CD4-positive, alpha-beta T cell treated with Interleukin-6 for 4 hours (primary cell): ENCODE results near the gene LGALS9B.
"Not testable (repeated sequence)": the region's sequence is repeated elsewhere in the genome, so short reads cannot be mapped to it uniquely, and the experiment has no call there.

Experiments
- DNase-seq: peaks from one replicate; pipeline ENCODE4 v3.0.0-alpha.2; 2020; ENCODE audit warnings: mixed read lengths

Gene LGALS9B

DNA sequence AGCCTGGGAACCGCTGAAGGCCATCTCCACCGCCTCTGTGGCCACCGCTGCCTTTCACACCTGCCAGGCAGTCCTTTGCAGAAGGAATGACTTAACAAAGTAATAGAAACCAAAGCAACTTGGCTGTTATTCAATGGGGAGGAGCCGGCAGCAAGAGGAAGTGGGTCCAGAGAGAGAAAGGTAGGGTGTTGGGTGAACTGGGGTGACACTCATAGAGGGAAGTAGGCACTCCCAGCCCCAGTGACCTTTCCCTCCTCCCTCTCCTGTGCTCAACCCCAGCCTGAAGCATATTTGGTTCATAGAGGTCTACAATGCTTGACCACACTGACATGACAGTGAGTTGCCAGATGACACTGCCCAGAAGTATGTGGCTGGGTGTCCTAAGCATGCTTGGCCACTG lies at the start of gene LGALS9B:
Gene LGALS9B, minus strand, starts transcription at position 93 of the 400 bp plus-strand sequence. Its CDS starts 69 bp downstream, at position 24.
- not testable (repeated sequence) for DNase-seq

DNA sequence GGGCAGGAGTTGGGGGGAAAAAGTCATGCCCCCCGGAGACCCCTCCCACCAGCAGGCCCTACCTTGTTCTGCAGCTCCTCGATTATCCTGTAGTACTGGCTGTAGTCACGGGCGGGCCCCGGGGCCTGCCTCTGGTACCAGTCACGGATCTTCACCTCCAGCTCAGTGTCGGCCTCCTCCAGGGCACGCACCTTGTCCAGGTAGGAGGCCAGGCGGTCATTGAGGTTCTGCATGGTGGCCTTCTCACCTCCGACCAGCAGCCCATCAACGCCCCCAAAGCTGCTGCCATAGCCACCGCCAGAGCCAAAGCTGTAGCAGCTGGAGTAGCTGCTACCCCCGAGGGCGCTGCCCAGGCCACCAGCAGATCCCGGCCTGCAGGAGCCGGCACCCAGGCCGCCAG lies 49.6 kb upstream of the LGALS9B start:
- not testable (repeated sequence) for DNase-seq

DNA sequence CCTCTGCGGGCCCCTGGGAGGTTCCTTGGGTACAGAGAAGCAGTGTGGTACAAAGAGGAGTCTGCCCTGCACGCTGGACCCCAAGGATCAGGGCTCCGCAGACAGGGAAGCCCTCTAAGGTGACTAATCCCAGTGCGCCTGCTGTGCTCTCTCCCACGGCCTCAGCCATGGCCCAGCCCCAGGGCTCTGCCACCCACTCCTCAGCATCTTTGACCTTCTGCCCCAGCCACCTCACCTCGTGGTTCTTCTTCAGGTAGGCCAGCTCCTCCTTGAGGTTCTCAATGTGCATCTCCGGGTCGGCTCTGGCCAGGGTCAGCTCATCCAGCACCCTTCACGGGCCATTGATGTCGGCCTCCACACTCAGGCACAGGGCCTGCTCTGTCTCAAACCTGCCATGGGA lies 47.8 kb upstream of the LGALS9B start:
- not testable (repeated sequence) for DNase-seq

DNA sequence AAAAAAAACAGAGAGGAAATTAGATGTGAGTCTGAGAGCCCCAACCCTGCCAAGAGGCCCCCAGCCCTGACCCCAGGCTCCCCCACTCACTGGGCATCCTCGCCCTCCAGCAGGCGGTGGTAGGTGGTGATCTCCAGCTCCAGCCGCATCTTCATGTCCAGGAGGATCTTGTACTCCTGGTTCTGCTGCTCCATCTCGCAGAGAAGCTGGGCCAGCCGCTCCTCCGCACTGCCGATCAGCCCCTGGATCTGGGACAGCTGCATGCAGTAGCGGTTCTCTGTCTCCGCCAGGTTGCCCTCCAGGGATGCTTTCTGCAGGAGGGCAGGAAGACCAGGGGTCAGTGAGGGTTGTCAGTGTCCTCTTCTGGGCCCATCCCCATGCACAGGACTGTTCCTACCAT lies 46.2 kb upstream of the LGALS9B start:
- DNase-seq: not testable (repeated sequence)

DNA sequence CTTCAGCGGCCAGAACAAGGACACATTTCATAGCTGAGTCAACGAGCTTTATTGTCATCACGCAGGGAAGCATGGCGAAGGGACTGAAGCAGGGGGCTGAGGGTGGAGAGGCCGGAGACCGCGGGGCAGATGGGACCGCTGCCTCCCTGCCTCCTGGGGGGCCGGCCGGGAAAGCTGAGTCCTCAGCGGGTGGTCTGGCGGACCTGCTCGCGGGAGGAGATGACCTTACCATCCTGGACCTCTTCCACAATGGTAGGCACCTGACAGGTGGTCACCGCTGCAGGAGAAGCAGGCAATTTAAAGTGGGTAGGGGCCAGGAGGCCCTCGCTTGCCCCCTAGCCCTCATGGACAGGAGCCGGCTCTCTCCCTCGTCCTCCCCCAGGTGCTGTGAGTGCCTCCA lies 45.0 kb upstream of the LGALS9B start:
- DNase-seq: not testable (repeated sequence)

DNA sequence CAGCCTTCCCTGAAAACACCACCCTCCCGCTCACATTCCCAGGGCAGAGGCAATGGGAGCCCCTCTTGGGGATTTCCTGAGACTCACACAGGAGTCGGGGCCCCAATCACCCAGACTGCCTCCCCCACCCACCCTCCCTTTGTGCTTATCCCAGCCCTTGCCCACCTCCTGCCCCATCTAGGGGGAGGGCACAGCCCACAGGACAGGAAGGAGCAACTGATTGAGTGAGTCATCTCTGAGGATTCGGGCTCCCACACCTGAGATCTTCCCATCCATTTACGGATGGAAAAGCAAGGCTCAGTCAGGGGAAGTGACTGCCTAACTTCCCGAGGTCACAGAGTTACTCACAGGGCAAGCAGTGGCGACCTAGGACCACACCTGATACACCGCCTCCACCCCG lies 44.4 kb upstream of the LGALS9B start:
- DNase-seq: not testable (repeated sequence)

DNA sequence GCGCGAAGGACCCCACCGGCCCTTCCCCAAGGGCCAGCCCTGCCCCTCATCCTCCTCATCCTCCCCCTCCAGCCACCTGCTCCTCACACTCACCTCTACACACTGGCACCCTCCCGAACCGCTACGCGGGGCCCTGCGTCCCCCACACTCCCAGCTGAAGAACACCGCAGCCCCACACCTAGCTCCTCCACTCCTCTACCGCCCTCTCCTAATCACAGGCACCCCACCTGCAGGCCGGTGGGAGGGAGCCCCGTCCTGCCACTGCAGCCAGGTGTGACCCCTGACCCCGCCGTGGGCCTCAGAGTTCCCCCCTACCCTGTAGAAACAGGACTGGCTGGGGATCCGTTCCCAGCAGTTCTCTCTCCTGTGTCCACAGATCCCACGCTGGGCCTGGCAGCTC lies 38.0 kb upstream of the LGALS9B start:
- DNase-seq: not testable (repeated sequence)

DNA sequence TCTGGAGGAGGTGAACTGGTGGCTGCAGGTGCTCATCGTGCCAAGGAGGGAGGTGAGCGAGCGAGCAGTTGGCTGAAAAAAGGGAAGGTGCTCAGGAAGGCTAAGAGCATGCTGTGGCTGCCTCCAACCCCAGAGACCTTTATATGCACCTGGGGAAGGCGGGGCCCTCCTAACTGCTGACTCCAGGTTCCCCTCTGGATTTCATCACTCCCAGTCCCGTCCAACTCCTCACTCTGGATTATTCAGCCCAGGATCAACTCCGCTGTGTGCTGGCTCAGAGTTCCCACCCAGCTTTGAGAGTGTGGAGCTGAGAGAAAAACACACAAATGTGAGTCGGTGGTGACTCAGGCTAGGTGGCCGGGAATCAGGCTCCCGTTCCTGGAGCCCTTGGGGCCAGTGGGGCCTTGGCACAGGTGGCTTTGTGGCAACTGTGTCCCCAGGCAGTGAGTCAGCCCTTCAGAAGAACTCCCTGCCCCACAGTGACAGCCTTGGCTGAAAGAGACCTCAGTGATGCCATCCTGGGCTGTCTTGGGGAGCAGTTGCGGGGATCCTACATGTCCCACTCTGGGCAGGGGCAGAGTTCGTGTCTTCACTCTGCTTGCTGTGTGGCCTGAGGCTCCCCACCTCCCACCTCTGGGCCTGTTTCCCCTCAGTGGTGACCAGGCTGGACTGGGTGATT lies 37.2 kb upstream of the LGALS9B start:
- not testable (repeated sequence) for DNase-seq

DNA sequence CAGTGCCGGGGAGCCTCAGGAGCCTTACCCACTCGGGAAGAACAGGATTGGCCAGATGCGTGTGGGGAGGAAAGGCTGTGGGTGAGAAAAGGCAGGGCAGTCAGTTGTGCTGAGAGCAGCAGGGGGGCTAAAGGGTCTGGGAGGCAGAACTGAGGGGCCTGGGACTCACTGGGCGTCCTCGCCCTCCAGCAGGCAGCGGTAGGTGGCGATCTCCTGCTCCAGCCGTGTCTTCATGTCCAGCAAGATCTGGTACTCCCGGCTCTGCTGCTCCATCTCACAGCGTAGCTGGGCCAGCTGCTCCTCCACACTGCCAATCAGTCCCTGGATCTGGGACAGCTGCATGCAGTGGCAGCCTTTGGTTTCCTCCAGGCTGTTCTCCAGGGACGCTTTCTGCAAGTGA lies 34.6 kb upstream of the LGALS9B start:
- DNase-seq: not testable (repeated sequence)

DNA sequence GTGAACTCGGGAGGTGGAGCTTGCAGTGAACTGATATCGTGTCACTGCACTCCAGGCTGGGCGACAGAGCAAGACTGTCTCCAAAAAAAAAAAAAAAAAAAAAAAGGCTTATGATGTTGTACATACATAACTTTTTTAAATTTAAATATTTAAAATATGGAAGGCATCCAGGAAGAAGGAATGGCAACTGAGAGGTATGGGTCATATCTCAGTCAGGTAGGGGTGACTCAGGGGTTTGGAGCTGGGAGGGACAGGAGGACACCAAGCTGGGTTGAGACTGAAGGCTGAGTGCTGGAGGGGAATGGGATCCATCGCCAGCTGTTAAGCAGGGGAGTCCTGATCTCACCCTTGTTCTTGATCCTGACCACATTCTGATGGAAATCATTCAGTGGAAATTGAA lies 33.0 kb upstream of the LGALS9B start:
- DNase-seq: not testable (repeated sequence)

DNA sequence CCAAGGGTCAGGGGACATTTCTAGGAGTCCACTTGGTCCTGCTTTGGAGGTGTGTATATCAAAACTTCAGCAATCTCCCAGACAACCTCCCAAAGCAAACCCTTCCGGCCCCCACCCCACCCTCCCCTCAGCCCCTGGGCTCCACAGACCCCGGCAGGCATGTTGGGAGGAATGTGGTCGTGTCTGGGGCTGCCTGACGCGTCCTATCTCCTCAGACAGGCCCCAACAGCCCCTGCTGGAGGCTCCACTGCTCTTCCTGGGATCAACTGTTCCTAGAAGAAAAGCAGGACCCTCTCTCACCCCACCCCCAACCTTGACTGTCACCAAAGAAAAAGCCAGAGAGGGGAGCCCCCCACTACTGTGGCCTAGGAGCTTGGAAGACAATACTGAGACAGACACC lies 28.1 kb upstream of the LGALS9B start:
- DNase-seq: not testable (repeated sequence)

DNA sequence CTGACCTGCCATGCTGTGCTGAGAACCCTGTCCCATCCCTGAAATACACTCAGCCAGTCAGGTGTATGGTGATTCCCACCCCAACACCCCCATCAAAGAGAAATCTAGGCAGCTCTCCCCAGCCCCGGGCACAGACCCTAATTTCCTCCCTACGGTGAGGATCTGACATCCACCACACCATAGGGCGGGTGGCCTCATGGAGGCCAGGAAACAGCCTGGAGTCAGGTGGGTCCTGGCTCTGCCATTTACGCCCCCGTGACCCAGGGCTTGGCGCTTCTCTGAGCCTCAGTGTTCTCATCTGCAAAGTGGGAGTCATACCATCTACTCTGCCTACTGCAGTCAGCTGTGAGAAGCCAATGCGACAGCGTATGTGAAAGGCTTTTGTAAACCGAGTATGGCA lies 27.4 kb upstream of the LGALS9B start:
- not testable (repeated sequence) for DNase-seq

DNA sequence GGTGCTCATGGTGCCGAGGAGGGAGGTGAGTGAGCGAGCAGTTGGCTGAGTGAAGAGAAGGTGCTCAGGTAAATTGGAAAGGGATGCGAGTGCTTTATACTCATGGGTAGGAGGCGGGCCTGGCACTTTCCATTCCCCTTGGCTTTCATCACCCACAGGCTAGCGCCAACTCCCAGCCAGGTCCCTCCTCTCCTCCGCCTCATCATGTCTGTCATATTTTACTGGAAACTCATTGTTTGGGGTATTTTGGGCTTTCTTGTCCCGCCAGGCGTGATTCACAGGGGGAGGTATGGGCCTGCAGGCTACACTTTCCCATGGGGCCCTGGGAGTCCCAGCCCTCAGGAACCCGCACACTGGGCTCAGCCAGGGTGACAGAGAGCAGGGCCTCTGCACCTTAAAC lies 26.8 kb upstream of the LGALS9B start:
- not testable (repeated sequence) for DNase-seq

DNA sequence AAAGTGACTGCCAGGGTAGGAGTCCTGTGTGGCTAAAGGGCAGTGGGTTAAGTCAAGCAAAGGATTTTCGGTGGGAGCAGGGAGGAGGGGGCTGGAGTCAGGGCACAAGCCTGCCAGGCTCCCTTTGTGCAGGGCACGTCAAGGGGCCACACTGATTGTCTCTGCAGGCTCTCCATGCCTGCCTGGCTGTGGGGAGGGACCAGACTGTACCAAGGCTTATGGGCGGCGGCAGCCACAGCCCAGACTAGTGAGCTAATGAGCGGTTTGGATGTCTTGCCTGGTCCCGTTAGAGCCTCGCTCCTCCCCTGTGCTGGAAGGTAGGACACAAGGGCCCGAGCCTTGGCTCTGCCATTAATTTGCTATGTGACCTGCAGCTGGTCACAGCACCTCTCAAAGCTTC lies 25.6 kb upstream of the LGALS9B start:
- not testable (repeated sequence) for DNase-seq

DNA sequence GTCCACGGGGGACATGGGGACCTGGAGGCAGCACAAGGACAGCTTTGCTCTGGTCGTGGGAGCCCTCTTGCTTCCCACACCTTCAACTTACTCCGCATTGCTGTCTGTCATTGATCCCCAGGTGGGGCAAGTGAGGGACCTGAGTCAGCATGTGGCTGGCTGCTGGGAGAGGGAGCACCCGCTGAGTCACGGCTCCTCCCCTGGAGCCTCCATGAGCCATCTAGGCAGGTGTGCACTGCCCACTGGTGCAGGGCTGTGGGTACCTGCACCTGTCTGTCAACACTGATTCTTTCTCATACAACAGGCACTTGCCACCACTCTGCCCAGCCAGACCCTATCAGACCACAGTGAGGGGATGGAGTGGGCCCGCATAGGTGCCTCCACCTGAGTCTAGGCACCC lies 24.8 kb upstream of the LGALS9B start:
- DNase-seq: not testable (repeated sequence)

DNA sequence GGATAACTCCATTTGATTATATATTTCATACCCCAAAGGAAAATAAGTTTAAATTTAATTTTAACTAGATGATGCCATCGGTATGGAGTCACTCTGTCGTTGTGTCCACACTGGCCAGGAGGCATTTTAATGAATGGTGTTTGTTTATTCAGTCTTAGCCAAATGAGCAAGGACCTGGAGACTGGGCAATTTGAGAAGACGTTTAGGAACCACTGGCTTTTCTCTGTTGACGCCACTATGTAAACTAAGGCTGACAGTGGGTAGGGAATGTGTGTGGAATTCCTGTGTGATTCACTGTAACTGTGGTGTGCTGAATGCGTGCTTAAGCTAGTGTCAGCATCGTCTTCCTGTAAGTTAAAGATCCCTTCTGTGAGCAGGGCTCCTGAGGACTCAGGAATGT lies 17.6 kb upstream of the LGALS9B start:
- DNase-seq: not testable (repeated sequence)

DNA sequence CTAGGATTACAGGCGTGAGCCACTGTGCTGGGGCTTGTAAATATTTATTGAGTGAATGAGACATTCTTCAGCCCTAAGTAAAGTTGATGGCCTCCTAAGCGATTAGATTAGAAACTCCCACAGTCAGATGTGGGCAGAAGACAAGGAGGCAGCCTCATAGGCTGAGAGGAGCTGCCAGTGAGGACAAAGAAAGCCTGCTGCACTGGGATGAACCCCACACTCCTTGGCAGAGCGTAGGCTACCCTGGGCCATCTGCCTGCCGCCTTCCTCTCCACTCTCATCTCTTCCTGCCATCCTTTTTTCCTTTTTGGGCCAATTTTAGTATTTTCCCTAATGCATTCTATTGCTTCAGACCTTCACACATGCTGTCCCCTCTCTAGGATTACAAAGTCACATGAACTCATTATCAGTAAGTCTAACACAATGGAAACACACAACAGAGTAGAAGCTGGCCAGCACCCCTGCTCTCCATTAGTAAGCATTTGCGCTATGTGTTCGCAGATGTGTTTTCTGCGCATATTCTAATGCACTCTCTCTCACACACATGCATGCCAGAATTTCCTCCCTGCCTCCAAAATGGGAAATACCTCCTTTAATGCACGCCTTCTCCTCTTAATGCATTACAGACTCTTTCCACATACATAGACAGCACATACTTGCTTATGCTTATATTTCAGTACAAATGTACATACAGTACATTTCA lies 12.7 kb upstream of the LGALS9B start:
- DNase-seq: not testable (repeated sequence)

DNA sequence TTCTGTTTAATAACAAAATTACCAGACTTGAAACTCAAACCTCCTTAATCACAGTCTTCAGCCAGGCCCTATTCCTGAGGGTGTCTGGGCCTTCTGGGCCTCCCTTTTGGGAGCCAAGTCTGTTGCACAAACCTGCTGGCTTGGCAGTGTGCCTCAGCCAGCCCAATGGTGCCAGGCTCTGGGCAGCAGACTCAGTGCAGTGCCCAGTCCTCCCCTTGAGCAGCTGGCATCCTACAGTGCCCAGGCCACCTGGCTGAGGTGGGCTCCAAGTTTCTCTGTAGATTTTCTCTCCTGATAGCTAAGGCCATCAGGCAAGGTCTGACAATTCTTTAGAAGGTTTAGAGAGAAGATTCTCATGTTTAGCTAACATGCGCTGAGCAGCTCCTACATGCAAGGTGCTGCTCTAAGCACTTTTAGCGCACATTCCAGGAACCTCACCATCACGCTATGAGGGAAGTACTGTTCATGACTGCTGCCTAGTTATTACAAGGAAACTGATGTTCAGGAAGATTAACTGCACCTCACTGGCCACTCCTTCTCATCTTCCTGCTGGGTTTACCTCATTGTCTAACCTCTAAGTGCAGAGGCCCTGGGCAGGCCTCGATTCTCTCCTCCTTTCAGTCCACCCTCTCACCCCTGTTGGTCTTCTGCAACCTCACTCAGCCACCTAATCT lies 10.2 kb upstream of the LGALS9B start:
- DNase-seq: not testable (repeated sequence)

DNA sequence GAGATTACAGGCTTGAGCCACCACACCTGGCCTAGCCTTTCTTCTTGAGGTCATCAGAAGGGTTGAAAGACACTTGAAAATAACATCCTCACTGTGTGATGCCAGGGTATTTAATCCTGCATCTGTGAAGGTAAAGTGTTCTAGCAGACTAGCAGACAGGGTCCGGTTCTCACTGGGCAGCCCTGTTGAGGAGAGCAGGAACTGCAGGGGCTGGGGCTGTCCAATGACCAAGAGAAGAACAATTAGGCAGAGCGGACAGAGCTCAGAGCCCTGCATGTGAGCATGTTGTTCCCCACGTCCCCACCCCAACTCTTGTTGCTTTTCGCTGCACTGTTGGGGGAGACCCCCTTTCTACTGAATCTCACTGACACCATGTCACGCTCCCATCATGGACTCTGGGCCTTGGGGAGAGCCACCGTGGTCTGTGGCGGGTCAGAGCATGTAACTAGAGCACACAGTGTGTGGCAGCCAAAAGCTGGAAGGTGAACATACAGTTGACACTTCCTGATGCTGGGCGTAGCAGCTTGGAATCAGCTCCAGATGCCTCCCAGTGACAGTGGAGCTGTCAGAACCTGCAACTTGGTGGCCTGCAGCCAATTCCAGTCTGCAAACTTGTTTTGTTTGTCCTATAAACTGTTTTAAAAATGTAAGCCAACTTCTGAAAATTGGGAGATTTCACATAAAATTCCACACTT lies 7.9 kb upstream of the LGALS9B start:
- not testable (repeated sequence) for DNase-seq

DNA sequence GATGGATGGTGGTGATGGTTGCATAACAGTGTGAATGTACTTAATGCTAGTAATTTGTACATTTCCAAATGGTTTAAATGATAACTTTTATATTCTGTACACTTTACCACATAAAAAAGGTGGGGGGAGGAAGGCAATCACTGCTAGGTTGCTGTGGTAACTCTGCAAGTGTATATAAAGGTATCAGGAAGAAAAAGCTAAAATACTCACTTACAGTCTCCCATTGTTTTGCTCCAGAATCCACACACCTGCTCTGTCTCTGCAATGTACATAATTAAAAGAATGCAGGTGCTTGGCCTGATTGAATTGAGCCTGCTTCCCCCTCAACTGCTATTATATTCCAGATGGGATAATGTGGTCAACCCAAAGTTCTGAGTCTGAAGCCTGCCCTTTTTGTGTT lies 6.7 kb upstream of the LGALS9B start:
- DNase-seq: not testable (repeated sequence)

DNA sequence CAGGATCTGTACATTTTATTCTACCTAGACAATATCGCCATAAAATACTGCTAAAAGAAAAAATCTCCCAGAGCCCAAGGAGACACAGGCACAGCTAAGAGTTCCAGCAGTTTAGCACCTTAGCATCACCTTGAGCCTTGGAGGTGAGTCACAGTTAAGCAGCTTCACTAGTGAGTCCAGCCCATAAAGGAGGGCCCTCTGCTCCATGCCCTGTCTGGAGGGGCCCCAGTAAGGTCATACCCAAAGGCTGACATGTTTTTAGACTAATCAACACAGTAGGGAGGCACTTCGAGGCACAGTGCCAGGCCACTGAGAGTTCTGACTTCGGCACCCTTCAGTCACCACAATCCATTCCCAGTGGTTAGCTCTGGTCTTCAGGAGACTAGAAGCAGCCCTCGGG lies 2.6 kb upstream of the LGALS9B start:
- DNase-seq: not testable (repeated sequence)

DNA sequence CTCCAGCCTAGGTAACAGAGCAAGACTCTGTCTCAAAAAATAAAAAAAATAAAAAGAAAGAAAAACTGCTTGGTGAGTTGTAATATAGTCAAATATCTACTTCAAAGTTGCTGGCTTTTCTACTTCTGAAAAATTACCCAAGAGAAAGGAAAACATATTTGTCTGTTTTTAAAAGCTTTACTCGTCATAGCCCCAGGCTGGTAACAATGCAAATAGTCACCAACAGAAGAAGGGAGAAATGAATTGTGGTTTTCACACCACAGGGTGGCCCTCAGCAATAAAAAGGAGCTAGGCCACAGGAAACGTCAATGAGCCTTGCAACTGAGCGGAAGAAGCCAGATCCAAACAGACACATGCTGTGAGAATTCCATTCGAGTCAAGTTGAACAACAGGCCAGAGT lies 1.8 kb upstream of the LGALS9B start:
- not testable (repeated sequence) for DNase-seq

DNA sequence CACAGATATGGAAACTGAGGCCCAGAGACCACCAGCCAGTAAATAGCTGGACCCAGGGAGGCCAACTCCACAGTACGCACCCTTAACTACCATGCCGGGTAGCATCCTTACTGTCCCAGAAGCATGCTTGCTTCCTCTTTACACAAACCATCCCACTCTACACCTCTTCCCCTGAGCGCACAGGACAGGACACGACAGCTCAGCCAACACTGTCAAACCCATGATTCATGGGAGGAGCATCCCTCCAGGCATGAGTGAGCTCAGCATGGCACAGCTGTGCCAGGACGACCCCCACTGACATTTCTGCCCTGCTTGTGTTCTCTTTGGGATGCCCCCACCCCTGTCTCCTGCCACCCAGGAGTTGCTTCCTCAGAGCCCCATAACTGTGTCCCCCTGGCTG lies 340 bp downstream of the LGALS9B start:
- not testable (repeated sequence) for DNase-seq
